GM21737 (cell line): ENCODE results near the gene USP49.
"Not testable (repeated sequence)": the region's sequence is repeated elsewhere in the genome, so short reads cannot be mapped to it uniquely, and the experiment has no call there.

Experiments
- ATAC-seq: cut with Tn5 transposase; IDR thresholded peaks from one replicate; pipeline ENCODE4 v1.9.1; 2021; ENCODE audit warnings: mild to moderate bottlenecking, moderate library complexity; ENCODE audit not compliant: unreplicated experiment

USP49 gene

DNA sequence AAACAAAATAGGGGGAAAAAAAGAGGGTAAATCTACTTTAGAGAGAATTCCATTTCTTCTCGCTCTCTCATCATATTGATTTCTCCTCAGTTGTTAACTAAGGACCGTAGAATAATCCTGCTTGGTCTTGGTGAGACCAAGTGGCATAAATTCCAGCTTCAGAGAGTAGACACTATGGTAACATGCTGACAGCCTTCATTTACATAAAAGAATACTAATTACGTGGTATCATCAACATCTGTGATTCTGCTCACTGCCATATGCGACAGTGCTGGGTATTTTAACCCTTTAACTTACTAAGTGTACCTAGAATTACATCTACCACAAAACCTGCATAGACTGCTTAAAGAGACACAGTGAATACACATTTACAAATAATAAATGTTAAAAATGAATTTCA lies 80.5 kb downstream of the USP49 start:
- ATAC-seq = no peak

DNA sequence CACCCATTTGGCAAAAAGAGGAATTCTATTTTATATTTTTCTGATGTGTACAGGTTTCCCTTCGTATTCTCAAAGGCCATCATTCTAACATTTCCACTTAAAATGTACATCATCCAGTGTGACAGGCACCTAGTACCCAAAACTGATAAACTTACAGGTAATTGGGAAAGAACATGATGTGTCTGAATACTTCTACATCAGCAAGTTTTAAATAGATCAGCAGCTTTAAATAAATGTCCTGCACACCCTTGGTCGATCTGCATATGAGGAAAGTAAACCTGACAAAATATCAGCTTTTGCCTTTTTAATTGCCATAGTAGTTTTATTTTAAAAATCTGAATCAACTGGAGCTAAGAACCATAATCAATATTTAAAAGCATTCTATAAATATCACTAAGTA lies 81.2 kb downstream of the USP49 start:
- ATAC-seq = no peak

DNA sequence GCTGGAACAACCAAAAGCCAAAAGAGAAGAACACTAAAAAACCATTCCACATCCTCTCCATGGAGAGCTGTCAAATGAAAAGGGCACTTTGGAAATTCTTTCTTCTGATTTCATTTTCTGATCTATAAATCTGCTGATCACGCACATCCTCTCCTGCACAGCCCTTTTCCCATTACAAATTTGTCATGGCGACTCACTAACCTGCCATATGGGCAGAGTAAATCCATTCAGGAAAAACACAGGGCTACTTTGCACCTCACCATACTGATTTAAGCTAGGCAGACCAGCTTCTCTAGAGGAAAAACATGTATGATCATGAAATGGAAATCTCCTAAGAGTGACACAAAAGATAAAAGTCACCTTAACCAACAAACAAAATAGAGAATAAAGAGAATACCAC lies 81.7 kb downstream of the USP49 start:
- no peak for ATAC-seq

DNA sequence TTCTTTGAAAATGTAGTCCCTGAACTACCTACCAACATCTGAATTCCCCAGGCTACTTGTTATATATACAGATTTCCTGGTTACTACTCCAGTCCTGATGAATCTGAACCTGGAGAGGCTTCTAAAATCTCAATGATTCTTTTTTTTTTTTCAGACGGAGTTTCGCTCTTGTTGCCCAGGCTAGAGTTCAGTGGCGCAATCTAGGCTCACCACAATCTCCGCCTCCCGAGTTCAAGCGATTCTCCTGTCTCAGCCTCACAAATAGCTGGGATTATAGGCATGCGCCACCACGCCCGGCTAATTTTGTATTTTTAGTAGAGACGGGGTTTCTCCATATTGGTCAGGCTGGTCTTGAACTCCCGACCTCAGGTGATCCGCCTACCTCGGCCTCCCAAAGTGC lies 83.2 kb downstream of the USP49 start:
- ATAC-seq = not testable (repeated sequence)

DNA sequence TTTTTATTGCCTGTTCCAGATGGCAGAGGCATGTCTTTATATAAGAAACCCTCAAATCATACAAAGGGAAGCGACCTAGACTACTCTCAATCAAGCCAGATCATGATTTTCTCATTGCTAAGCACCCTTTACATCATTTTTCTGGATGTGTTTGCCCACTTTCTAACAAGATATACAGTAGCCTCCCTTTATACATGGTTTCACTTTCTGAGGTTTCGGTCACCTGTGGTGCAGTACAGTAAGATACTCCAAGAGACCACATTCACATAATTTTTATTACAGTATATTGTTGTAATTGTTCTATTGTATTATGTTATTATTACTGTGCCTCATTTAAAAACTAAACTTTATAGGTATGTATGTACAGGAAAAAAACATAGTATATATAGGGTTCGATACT lies 84.1 kb downstream of the USP49 start:
- no peak for ATAC-seq

DNA sequence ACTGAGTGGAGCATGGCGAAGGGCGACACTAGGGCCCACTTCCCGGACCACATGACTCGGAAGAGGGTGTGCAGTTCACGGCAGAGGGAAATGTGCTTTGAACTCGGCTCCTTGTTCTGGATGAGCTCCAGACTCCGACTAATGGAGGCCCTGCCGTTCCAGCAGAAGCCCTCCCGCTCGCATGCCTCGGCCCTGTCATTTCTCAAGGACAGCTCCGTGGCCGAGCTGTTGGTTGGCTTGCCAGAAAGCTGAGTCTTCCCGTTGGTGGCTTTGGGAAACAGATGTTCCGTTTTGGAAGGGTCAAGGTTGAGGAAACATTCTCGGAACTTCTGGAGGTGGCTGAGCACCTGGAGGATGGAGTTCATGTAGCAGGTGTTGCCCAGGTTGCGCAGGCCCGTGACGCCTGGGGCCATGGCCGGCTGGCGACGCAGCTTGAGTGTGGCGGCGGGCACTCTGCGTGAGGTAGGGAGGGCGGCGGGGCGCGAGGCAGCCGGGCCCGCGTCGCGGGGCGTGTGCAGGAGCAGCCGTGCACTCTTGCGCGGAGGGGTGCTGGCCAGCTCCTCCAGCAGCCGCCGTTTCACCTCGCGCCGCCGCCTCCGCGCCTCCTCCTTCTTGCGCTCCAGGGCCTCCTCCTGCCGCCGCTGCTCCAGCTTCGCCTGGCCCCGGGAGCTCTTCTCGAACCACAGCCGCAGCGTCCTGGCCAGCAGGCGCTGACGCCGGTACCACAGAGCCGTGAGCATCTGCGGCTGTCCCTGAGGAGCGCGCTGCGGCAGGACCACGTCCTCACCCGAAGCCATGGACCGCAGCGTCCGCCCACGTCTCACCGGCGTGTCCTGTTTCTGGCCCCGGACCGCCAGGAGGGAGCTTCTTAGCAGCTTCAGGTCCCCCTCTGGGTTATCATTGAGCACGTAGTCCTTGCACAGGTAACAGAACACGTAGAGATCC lies 89.1 kb downstream of the USP49 start:
- no peak for ATAC-seq

DNA sequence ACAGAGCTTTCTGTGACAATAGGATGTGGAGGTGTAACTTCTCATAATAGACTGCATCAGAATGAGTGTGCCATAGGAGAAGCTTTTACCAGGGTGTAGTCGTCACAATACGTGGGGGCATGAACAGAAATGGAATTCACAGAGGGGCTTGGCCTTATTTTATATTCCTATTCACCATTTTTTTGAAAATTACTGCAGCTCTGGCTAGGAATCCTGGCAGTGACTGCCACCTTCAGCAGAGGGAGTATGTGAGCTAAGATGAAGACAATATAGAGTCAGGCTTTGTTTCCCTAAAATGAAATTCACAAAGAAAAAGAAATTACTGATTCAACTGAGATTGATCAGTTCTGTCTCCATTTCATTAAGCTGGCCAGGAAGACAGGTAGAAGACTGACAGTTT lies 93.8 kb downstream of the USP49 start:
- no peak for ATAC-seq

DNA sequence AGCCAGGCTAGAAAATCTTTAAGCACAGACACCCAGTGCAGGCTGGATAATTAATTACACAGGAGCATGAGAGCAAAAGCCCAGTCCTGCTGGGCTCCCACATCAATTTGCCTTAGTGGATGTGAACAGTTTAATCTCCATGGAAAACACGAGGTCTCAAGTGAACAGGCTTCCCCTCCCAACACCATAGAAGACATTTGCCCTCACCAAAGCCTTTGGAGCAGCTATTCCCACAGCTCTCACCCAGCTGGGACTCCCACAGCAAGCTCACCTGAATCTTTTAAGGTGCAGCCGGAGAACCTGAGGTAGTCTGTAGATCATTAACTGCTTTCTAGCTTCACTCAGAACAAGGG lies 95.6 kb downstream of the USP49 start:
- ATAC-seq = no peak

DNA sequence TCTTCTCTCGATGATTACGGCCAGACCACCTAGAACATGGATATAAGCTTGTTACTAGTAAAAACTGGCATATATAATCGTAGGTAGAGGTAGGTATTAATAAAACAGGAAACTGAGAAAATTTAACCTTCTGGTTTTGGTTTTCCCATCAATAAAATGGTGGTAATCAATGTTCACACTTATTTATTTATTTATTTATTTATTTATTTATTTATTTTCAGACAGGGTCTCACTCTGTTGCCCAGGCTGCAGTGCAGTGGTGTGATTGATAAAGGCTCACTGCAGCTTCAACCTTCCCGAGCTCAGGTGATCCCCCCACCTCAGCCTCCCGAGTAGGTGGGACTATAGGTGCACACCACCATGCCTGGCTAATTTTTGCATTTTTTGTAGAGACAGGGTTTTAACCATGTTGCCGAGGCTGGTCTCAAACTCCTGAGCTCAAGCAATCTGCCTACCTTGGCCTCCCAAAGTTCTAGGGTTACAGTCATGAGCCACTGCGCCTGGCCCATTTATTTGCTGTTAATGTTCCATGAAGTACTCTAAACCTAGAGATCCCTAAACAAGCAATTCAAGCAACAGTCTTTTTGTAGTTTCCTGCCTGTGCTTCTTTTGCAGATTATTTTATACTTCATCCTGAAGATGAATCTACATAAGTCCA lies 96.1 kb downstream of the USP49 start:
- ATAC-seq = no peak

DNA sequence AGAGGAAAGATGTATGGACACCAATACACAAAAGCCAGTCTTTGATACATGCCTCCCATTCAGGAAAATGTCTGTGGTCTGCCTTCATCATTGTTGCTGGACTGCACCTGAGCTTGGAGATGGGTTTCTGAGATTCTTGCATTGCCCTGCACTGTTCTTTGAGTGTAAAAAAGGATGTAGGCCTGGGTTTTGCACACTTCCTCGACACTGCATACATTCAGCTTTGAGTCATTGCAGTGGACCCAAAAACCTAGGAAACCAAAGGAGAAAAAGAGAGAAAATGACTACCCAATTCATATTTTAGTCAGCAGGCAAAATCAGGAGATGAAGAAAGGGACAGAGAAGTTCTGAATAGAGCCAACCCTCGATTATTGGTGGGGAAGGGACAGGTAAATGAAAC lies 98.7 kb downstream of the USP49 start:
- no peak for ATAC-seq

DNA sequence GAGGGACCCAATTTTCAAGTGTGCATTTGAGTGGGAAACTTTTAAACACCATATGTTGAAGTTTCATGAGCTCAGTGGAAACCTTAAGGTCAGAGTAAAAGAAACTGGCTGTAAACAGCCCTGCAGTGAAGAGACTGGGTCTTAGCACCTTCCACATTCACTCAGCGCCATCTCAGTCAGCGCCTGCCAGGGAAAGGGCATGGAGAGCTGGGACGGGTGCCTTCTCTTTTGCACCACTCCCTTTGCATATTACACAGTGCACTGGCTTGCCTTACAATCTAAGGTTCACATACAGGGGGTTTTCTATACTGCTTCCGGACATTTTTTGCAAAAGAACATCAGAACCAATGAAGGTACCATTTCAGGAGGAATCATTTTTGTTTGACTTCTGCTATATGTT lies 103.2 kb downstream of the USP49 start:
- ATAC-seq = no peak

DNA sequence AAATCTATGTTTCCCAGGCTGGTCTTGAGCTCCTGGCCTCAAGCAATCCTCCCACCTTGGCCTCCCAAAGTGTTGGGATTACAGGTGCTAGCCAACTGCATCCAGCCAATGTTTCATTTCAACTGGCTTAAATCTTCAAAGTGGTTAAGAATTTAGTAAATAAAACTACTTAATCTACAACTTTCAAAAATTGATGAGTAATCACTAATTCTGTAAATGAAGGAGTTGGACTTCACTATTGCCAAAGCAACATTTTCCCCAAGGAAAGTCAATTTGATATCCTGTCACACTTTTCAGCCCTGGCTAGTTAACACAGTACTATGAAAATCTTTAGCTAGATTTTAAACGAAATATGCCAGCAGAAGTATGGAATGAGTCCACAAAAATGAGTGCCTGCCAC lies 103.9 kb downstream of the USP49 start:
- no peak for ATAC-seq

DNA sequence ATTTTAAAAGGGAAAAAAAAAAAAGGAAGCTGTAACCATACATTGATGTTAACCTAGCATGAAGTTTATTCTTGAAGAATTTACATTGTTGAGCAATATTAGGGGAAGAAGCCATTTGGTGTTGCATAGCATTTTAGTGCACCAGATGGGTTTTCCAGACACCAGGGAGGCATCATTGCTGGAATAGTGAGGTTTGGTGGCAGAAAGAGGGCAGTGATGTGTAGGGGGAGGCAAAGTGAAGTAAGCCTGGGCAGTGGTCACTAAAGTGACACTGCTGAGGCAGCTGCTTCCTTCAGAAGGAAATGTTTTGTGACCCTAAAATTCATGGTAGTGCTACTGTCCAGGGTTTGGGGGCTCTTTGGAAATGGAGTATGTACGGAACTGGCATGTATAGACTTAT lies 105.1 kb downstream of the USP49 start:
- no peak for ATAC-seq

DNA sequence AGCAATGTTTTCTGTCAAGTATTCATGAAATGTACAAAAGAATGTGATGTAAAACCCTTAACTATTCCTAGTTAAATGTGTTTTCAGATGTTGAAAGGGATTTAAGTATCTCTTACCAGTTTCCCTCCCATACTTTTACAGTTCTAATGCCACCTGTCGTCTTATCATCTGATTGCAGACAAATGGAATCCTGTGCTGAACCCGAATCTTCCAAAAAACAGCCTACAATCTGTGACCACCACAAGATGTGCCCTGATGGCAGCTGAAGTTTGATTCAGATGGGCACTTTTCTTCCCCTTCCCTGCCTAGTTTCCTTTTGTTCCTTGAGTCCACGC lies 105.8 kb downstream of the USP49 start:
- ATAC-seq = no peak

DNA sequence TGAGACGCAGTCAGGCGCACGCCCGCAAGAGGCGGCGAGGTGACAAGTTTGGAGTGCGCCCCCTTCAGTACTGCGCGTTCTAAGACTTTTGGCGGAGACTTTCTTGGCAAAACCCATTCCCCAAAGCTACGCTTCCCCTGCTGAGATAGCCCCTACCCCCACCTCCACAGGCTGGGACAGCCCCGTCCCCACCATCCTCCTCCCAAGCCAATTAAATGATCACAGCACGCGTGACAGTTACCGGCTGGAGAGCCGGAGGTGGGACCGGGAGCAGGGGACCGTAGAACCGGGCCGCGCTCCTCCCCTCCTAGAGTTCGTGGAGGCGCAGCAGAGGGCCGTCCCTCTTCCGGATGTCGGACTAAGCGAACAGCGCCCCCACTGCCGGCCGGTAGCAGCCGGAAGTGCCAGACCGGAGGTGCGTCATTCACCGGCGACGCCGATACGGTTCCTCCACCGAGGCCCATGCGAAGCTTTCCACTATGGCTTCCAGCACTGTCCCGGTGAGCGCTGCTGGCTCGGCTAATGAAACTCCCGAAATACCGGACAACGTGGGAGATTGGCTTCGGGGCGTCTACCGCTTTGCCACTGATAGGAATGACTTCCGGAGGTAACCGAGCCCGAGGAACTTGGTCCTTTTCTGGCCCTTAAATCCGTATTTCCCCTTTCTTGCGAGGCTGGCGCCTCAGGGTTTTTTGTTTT lies 107.8 kb downstream of the USP49 start, which contains the start of gene TOMM6:
Gene TOMM6 (plus strand): TSS at position 476 of the 699 bp plus-strand sequence. CDS start 4 bp downstream, at position 480.
- peak; percentile 78 for ATAC-seq

DNA sequence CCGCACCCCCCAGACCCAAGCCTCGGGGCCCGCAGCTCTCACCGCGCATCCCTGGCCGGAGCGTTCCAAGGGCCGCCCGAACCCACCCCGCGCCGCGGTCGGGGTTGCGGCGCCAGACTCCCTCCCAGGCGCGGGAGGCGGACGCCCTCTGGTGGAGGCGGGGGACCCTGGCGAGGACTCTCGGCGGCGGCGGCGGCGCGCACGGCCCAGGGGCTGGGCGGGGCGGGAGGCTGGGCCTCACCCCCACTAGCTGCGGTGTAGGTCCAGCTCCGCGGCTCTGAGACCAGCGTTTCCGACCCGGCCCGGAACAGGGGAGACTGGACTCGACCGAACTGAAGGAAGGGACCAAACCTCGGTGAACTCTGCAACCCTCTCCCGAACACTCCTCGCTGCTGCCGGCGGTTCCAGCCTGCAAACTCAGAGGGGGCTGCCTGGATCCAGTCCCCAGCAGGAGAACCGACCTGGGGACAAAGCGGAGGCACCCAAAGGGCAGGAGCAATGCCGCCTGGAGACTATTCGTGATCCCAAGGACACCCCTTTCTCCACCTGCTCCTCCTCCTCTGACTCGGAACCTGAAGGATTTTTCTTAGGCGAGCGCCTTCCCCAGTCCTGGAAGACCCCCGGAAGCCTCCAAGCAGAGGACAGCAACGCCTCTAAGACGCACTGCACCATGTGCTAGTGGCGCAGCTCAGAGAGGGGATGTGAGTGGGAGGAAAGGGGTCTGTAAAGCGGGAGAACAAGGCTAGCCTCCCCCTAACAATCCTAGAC lies 108.5 kb downstream of the USP49 start:
- ATAC-seq = peak; percentile 55

DNA sequence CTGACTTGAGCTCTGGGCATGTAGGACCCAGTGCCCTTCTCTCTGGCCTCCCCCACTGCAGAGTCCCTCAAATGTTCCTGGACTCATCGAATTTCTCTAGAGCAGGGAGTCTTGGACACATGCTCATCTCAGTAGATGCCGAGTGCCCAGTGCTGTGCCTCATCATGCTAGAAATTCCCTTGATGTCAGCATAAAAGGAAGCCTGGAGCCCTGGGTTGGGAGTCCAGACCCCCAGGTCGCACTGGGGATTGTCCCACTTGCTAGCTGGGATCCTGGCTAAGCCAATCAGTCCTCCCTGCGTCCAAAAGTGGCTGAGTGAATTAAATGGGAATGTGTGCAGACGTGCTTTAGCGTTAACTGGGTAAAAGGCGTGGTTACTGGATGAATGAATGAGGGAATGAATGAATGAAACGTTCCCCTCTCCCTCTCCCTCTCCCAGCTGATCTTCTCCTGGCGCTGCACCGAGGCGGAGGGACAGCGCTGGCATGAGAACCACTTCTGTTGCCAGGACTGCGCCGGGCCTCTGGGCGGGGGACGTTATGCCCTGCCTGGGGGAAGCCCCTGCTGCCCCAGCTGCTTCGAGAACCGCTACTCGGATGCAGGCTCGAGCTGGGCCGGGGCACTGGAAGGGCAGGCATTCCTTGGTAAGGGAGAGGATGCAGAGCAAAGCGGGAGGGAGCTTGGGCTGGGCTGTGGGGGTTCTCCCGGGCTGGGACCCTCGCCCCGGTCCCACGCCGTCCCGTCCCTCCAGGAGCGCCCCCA lies 109.3 kb downstream of the USP49 start:
- ATAC-seq = no peak

DNA sequence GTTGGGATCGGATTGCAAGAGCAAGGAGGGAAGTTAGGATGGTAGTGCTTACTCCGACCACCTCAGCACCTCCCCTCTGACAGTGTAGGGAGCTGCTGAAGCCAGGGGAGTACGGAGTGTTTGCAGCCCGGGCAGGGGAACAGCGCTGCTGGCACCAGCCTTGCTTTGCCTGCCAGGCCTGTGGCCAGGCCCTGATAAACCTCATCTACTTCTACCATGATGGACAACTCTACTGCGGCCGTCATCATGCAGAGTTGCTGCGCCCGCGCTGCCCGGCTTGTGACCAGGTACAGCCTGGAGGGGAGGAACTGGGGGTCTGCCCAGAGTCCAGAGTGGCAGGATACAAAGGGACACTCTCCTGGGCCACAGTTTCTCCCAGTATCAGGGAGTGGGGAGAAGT lies 109.9 kb downstream of the USP49 start:
- no peak for ATAC-seq

DNA sequence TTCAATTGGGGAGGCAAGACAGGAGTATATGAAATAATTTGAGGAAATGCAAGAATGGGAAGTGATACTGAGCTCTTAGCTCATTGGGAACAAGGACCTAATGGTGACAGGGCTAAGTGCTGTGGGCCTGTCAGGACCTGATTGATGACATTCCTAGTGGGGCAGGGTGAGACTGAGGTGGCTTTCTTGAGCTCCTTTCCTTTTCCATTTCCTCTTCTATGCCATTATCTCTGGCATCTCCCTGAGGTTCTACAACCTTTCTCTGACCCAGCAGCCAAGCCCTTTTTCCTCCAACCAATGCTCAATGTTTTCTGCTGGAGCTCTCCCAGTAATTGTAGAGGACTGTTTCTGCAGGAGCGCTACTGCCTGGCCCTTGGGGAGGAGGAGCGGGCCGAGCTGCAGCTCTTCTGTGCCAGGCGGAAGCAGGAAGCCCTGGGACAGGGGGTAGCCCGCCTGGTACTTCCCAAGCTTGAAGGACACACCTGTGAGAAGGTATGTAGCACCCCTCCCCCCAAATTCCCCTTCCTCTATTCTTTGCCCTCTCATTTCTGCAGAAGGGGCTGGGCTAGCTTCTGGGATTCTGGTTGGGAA lies 110.5 kb downstream of the USP49 start:
- no peak for ATAC-seq
